GM19043 (cell line): ENCODE results near the gene DLGAP1.
"Not testable (repeated sequence)": the region's sequence is repeated elsewhere in the genome, so short reads cannot be mapped to it uniquely, and the experiment has no call there.

Experiments used
- ATAC-seq: cut with Tn5 transposase; IDR thresholded peaks from one replicate; pipeline ENCODE4 v1.9.1; 2021; ENCODE audit warnings: low read depth; ENCODE audit not compliant: unreplicated experiment

DLGAP1 gene

DNA sequence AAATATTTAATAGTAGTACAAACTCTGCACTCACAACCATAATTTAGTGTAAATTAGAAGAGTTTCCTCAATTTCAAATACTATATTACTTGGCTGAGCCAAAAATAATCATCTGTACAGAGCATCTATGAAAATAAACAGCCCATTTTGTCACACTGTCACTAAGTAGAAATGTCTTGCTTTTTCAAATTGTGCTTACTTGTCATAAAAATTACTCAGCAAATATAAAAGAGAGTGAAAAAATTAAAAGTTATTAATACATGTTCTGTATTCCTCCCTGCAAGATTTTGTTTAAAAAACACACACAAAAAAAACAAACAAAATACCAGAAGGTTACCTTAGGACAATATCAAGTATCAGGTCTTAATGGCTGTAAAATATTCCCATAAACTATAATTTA, 155.7 kb downstream of the DLGAP1 start:
- ATAC-seq = no peak

DNA sequence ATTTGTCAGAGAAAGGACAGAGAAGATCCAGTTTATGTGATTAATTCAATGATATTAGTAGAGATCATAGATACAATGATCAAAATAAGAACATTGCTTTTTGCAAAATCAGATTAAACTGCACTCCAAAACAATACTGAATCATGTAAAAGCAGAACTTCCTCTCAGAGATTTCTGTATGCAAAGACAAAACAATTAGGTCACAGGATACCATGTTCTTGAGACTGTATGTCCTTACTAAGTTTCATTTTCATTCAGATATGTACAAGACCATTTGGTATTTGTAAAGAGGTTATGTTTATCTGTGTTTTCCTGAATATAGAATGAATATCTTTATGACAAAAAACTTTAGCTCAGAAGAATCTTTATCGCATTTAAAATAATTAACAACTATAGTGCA, 161.8 kb downstream of the DLGAP1 start:
- no peak for ATAC-seq

GRCh38 chr18:4292696-4293095, 162.4 kb downstream of the DLGAP1 start:
- ATAC-seq = no peak

DNA sequence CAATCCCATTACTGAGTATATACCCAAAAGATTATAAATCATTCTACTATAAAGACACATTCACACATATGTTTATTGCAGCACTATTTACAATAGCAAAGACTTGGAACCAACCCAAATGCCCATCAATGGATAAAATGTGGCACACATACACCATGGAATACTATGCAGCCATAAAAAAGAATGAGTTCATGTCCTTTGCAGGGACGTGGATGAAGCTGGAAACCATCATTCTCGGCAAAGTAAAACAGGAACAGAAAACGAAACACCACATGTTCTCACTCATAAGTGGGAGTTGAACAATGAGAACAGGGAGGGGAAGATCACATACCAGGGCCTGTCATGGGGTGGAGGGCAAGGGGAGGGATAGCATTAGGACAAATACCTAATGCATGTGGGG, 167.8 kb downstream of the DLGAP1 start:
- ATAC-seq = not testable (repeated sequence)

- ATAC-seq = no peak
Measured at GRCh38 chr18:4286256-4286655, 168.9 kb downstream of the DLGAP1 start.

DNA sequence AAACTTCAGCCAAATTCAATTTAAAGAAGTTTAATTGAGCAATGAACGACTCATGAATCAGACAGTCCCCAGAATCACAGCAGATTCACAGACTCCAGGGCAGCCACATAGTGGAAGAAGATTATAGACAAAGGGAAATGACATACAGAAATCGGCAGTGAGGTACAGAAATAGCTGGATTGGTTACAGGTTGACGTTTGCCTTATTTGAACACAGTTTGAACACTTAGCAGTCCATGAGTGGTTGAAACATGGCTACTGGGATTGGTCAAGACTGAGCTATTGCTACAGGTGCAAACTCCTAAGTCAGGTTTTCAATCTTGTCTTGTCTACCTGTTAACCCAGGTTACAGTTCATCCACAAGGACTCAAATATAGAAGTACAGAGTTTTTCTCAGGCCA, 169.6 kb downstream of the DLGAP1 start:
- no peak for ATAC-seq

- no peak for ATAC-seq
Measured at GRCh38 chr18:4284528-4284927, 170.6 kb downstream of the DLGAP1 start.

DNA sequence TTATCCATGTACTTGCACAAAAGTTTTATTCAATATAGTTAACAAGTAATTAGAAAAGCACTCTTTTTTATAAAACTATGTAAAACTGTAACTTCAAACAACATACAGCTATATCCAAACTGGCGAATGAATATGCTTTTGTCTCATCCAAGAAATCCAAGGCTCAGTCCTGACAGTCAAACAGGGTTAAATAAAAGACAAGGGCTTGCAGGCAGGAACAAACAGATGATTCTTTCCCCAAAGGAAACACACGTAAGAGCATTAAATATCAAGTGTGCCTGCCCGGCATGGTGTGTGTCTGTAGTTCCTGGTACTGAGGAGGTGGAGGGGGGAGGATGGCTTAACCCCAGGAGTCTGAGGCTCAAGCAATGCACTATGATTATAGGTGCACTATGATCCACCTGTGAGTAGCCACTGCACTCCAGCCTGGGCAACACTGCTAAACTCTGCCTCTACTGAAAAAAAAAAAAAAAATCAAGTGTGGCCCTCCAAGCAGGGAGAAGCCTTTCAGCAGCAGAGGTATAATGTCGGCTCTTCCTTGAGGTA, 171.3 kb downstream of the DLGAP1 start:
- no peak for ATAC-seq

DNA sequence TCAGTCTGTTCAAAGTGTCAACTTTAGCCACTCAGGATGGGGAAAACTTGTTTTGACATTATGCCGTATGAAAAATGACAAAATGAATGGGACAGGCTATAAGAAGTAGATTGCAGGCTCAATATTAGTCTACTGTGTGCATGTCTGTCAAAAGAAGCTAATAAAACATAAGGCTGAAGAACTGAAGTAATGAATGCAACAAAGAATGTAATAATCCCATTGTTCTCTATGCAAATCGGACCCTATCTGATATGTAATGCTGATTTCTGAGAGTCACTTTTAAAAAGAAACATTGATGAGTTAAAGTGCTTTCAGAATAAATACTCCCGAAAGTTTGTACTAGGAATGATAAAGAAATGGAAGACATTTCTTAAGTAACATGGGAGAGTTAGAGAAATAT, 172.2 kb downstream of the DLGAP1 start:
- no peak for ATAC-seq

- no peak for ATAC-seq
Measured at GRCh38 chr18:4276953-4277585, 178.0 kb downstream of the DLGAP1 start.

DNA sequence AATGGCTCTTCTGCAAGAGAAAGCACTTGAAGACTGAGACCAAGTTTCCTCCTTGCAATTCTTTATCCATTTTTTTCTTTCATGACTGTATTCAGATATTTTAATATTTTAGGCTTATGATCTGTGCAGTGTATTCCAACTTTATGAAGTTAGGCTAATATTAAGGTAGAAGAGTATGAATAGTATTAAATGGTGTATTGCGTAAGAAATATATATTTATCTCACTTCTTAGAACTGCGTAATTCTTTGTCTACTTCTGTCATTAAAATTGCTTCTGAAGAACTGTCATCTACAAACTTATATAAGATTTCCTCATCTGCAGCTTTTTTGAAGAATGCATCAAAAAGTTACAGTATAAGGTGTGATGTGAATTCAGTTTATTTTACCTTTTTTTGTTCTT, 183.2 kb downstream of the DLGAP1 start:
- no peak for ATAC-seq

DNA sequence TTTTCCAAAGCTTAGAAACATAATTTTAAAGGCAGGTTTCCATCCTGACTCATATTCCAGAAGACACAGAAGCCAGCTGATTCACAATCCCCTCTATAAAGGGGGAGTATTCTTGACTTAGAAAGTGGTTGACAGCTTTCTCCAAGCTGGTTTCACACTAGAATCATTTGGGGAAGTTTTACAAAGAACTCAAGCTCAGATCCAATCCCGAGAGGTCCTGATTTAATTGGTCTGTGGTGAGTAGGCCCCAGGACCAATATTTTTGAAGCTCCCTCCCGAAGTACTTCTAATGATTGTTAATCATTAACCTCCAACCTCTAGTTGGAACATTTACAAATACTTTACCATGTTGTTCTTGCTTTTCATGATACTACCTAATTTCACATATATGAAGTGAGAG, 184.1 kb downstream of the DLGAP1 start:
- ATAC-seq = no peak

- ATAC-seq = no peak
Measured at GRCh38 chr18:4270016-4270415, 185.1 kb downstream of the DLGAP1 start.

GRCh38 chr18:4267641-4268040, 187.5 kb downstream of the DLGAP1 start:
- no peak for ATAC-seq

DNA sequence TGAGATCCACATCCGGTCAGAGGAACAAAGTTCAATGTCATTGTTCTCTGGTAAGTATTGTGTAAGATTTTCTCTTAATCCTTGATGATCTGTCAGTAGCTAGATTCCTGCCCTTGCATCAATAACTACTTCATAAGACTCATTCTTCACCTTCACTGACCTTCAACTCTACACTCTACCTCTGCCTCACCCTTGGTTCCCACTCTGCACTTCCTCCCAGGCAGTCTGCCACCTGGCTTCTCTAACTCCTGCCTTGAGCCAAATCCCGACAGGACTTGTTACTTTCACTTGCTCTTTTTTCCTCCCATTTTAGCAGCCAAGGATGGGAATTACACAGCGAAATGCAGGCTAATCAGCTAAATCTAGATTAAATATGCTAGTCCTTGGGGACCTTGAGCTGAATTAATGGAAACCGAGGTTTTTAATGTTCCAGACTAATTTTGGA, 190.7 kb downstream of the DLGAP1 start:
- ATAC-seq = no peak

DNA sequence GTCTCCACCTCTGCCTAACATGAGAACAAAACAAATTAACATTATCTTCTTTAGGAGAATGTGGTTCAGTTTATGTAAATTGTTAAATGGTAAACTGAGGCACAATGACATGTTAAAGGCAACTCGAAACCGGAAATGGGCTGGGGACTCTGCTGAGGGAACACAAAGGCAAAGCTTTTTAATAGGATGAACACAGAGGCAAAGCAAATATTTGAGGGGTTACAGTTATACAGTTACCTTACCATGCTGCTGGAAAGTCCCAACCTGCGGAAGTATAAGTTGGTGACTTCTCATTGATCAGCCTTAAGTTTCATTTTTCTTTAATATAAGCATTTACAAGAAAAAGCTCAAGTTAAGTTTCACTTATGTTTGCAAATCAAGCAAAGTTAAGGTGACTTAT, 195.0 kb downstream of the DLGAP1 start:
- ATAC-seq = no peak

GRCh38 chr18:4256766-4257417, 198.2 kb downstream of the DLGAP1 start:
- no peak for ATAC-seq

DNA sequence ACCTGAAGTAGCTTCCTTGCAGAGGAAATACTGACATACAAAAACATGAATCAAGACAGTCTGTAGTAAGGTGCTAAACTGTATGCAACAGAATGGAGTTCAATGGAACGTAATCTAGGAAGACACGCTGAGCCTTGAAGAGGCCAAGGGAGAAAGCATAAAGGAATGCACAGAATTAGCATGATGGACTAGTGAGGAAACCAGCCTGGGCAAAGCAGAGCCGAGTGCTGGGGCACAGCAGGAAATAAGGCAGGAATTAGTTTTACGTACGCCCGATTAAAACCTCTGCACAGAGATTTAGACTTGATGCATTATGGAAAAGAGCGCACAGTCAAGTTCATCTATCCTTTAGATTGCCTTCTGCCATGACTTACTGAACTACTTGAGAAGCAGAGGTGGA, 200.3 kb downstream of the DLGAP1 start:
- ATAC-seq = no peak

DNA sequence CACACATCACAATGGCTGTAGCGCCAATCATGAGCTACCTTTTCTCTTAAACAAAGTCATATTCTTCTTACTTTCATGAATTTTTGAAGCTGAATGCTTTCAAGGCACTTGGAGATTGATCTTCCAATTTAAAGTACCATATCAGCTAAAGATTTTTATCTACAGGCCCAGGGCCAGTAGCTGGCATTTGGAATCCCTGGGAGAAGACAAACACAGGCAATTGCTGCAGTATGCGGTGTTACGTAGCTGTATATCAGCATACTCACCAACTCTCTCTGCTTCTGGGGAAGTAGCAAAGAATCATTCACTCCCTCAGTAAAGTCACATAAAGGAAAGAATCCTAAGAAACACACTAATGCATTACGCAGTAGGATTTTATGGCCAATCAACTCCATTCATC, 202.3 kb downstream of the DLGAP1 start:
- no peak for ATAC-seq

GRCh38 chr18:4251873-4252272, 203.2 kb downstream of the DLGAP1 start:
- ATAC-seq = no peak

DNA sequence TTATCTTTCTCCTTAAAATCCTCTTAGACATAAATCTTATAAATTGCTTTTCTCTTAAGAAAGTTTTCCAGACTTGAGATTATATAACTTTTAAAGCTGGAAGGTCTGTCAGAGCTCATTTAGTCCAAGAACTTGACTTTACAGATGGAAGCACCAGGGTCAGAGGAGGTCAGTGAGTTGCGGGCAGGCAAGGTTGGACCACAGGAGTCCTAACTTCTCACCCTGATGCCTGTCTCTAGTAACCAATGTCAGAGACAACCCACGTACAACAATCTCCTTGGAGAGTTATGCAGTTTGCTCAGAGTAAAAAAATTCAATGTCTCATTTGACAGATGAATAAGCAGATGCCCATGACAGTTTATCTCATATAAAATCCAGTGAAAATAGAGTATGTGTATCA, 203.9 kb downstream of the DLGAP1 start:
- ATAC-seq = no peak

DNA sequence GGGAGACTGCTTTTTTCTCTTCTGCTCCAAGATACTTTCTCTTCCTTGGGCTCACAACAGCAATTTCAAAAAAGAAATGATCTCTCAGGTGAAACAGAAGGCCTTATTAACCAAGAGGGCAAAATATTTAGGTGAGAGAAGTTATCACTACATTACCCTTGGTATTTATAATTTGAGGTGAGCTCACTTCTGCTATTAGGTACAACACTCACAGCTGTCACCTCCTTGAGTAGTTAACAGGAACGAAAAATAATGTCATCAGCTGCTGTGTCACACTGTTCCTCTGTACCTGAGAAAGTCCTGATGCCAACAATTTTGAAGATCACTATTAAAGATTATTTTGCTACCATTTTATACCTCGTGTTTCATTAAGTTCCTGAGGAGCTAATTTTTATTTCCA, 205.0 kb downstream of the DLGAP1 start:
- ATAC-seq = no peak
